GM19395 (cell line): ENCODE results near the gene TMEM220.
"Not testable (repeated sequence)": the region's sequence is repeated elsewhere in the genome, so short reads cannot be mapped to it uniquely, and the experiment has no call there.

Source experiments
- ATAC-seq: cut with Tn5 transposase; IDR thresholded peaks from one replicate; pipeline ENCODE4 v1.9.1; 2021; ENCODE audit warnings: mild to moderate bottlenecking, moderate library complexity; ENCODE audit not compliant: unreplicated experiment

The TMEM220 gene

DNA sequence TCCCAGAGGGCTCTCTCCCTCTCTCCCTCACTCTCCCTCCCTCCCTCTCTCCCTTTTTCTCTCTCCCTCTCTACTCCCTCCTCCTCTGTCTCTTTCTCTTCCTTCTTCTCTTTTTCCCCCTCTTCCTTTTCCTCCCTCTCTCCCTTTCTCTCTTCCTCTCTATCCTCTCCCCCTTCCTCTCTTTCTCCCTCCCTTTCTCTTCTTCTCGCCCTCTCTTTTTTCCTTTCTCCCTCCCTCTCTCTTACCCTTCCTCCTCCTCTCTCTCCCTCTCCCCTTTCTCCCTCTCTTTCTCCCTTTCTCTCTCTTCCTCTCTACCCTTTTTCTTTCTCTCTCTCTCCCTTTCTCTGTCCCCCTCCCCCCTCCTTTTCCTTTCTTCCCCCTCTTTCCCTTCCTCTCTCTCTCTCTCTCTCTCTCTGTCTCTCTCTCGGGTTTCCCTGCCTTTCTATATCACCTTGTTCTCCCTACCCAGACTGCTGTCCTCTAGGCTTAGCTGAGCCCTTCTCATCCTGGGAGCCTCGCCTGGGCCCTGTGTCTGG is 25.8 kb upstream of the TMEM220 start:
- no peak for ATAC-seq

- no peak for ATAC-seq
Observed at GRCh38 chr17:10754861-10755591, 25.2 kb upstream of the TMEM220 start.

- no peak for ATAC-seq
Observed at GRCh38 chr17:10754109-10754508, 24.3 kb upstream of the TMEM220 start.

DNA sequence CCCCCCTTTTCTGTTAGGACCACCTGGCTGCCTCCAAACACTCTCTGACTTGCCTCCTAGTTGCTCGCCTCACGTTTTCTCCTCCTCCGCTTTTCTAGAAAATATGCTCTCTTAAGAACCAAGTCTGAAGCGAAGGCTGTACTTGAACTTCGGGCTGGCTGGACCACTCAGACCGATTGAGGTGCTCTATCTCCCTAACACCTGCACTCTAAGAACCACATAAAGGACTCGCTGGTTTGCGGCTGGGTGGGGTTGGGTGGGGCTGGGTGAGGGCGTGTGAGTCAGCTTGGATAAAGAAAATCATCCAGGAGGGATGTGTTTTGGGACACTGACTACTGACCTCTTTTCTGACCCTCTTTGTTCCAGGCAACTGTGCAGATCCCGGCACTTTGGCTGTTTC is 22.9 kb upstream of the TMEM220 start:
- no peak for ATAC-seq

DNA sequence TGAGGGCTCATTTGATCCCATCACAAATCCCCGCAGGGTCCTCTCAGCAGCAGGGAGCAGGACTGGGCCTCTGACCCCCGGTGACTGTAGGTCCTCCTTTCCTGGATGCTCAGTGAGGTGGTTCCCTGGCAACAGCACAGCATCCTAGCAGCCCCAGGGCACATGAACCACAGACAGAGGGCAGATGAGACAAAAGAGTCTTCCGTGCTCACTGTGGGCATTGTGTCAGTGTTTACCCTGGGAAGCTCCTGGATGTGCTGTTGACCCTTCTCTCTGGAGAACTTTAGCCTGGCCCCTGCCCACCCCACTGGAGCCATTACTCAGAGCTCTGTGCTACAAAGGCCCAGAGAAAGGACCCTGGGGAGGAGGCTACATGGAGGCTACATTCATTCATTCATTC is 21.7 kb upstream of the TMEM220 start:
- no peak for ATAC-seq

GRCh38 chr17:10750210-10750609 is 20.4 kb upstream of the TMEM220 start:
- no peak for ATAC-seq

DNA sequence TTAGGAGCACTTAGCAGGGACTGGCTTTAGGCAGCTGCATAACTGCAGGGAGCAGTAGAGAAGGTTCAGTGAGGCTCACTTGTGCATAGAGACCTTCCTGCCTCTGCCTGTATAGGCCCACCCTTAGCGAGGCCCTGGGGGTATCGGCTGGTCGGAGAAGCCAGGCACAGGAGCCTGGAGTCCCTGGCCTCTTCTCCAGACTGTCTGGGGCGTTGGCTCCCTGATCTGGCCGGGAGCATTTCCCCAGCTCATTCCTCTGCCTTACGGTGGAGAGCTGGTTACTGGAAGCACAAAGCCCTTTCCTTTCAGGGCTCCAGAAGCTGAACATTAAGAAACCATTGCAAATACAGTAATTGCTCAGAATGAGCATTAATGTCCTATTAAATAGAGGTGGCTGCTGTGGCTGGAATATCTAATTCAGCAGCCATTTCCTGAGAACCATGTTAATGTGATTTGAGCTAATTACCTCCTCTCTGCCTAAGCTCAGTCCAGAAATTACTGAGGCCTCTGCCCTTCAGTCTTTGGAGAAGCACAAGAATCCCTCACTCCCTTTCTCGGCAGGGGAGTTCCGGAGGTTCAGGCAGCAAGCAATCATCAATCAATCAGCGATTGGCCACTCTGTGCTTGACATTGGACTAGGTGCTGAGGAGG is 18.8 kb upstream of the TMEM220 start:
- ATAC-seq, result no peak

- ATAC-seq, result no peak
Observed at GRCh38 chr17:10745231-10745630, 15.4 kb upstream of the TMEM220 start.

DNA sequence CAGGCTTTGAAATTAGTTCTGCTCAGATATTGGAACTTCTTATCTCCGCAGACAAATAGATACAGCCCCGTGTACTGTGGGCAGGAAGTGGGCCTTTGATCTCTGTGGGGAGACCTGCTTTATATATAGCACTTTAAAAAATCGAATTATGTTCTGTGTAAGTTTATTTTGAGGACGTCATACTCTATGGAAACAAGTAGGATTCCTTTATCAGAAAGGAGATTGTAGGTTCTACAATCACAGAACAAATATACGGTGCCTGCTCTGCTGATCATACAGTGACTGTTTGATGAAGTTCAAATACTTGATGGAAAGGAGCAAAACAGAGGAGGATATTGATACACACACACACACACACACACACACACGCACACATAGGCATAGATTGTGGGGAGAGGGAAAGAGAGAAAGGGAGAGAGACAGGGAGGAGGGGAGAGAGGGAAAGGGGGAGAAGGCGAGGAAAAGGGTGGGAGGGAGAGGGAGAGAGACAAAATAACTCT is 14.7 kb upstream of the TMEM220 start:
- ATAC-seq, result no peak

- ATAC-seq, result no peak
Observed at GRCh38 chr17:10743316-10744009, 13.6 kb upstream of the TMEM220 start.

DNA sequence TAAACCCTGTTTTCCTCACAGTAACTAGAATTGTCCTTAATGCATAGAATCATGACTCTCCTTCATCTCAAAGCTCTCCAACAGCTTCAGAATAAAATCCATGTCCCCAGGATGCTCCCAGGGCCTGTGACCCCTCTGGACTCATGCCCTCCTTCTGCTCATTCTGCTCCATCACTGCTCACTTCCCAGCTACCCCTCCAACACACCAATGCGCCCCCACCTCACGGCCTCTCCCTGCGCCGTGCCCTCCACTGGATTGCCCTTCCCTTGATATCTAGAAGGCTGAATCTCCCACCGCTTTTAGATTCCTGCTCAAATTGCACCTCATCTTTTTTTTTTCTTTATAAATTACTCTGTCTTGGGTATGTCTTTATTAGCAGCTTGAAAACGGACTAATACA is 12.6 kb upstream of the TMEM220 start:
- no peak for ATAC-seq

GRCh38 chr17:10741416-10742135 is 11.8 kb upstream of the TMEM220 start:
- no peak for ATAC-seq

DNA sequence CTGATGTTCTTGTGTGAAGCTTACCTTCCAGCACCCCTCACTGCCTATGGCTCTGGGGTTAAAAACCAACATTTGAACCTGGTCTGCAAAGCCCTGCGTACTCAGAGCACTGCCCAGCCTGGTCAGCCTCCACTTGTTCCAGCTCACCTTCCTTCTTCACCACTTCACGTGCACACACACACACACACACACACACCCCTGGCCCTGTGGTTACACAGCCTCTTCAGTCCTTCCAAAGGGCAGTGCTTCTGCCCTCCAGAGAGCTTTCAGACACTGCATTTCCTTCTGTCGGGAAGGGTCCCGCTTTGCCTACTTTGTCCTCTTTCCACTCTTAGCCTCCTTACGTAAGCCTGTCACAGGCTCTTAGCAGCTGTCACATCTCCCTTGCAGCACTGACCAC is 9.6 kb upstream of the TMEM220 start:
- ATAC-seq, result no peak

DNA sequence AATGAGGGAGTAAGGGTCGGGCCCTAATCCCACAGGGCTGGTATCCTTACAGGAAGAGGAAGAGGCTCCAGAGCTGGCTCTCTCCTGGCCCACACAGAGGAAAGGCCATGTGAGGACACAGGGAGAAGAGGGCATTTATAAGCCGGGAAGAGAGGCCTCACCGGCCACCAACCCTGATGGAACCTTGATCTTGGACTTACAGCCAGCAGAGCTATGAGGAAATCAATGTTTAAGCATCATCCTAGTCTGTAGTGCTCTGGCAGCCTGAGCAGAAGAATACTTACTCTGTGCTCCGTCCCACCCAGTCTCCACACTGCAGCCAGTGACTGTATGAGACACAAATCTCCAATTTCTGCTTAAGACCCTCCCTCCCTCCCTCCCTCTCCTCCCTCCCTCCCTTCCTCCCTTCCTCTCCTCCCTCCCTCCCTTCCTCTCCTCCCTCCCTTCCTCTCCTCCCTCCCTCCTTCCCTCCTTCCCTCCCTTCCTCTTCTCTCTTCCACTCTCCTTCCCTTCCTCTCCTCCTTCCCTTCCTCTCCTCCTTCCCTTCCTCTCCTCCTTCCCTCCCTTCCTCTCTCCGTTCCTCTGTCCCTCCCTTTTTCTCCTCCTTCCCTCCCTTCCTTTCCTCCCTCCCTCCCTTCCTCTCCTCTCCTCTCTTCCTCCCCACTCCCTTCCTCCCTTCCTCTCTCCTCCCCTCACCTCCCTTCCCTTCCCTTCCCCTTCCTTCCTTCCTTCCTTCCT is 8.9 kb upstream of the TMEM220 start:
- ATAC-seq, result no peak

DNA sequence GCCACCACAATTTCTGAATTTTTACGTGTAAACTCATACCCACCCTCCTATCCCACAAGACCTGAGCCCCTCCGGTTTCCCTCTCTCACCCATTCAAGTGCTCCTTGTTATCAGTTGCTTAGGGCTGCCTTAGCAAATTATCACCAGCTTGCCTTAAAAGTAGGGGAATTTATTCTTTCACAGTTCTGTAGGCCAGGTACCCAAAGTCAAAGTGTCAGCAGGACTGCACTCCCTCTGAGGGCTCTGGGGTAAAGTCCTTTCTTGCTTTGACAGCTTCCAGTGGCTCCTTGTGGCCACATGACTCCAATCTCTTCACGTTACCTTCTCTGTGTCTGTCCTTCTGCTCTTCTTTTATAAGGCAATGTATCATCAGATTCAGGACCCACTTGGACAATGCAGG is 7.9 kb upstream of the TMEM220 start:
- no peak for ATAC-seq

- ATAC-seq, result peak; percentile 56
Observed at GRCh38 chr17:10737168-10737622, 7.4 kb upstream of the TMEM220 start.

- no peak for ATAC-seq
Observed at GRCh38 chr17:10735821-10736220, 6.0 kb upstream of the TMEM220 start.

- ATAC-seq, result no peak
Observed at GRCh38 chr17:10735251-10735650, 5.4 kb upstream of the TMEM220 start.

- no peak for ATAC-seq
Observed at GRCh38 chr17:10733666-10734065, 3.8 kb upstream of the TMEM220 start.

DNA sequence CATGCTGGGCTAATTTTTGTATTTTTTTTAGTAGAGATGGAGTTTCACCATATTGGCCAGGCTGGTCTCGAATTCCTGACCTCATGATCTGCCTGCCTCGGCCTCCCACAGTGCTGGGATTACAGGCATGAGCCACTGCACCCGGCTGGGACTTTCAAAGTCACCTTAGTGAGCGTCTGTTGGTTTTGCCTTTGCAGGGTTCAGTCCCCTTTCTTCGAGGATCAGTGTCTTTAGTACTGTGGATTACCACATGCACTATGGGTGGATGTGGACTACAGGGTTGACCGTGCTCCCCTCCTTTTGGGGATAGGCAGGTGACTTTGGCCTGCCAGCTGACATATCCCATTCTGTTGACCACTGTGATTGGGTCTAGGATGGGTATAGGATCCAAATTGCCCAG is 2.3 kb upstream of the TMEM220 start:
- not testable (repeated sequence) for ATAC-seq
